A673 (cell line): ENCODE data around the gene TMEM144.
A peak's percentile ranks its signal among the peaks of the same experiment; 100 is the strongest.

Experiments
- CTCF ChIP-seq: fragments of 300-800, 200-600 bp; sonication (generic); conservative IDR thresholded peaks from 2 replicates; pipeline ENCODE4 v1.5.1; 2017; ENCODE audit warnings: low read depth, mild to moderate bottlenecking, antibody characterized with exemption, low read length, moderate library complexity, mixed read lengths
- EZH2 ChIP-seq: fragments of 200-600 bp; sonication (generic); IDR thresholded peaks from 2 replicates; pipeline ENCODE4 v1.6.1; 2017; ENCODE audit warnings: borderline replicate concordance, low read depth, mild to moderate bottlenecking, mixed read lengths, antibody characterized with exemption, low read length; ENCODE audit not compliant: poor library complexity, severe bottlenecking

DNA sequence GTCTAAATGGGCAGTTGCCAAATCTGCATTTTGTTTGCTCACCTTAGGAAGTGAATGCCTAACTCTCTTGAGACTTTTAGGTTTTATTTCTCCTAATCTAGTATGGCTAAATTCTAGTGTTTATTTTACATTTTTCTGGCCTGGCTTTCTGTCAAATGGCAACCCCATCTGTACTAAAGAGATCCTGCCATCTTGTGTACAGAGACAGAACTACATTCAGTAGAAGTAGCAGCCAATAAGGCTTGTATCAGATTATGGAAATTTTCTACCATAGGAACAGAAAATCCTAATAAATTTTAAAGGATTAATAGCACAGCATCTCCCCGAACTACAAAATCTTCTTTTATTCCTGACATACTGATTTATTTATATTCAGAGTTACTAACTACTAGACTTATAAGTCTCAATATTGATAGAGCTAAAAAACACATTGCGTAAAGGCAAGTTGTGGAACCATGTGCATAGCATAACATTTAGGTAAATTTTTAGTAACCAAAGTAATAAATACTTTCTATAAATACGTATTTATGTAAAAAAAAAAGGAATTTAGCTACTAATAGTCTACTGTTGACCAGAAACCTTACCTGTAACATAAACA is 45.5 kb downstream of the TMEM144 start:
- peak; percentile 89 for TF ChIP-seq CTCF
- no peak for TF ChIP-seq EZH2
